ENCODE measurements around the gene WDFY4. TPM values are rescaled to one million over a fixed set of nuclear protein-coding genes. Genes with fewer than 3 reads are reported as not detected.
A peak's percentile ranks its signal among the peaks of the same experiment; 100 is the strongest.
"Not testable (repeated sequence)": the region's sequence is repeated elsewhere in the genome, so short reads cannot be mapped to it uniquely, and the experiment has no call there.

WDFY4 gene
- not detected in 2 replicates for total RNA-seq (2014; rRNA removed; shearing (Covaris generic))

- DNase-seq (ENCODE audit: low spot score): no peak
Observed at GRCh38 chr10:48684792-48685623, at the start of gene WDFY4. TSS of gene WDFY4 (plus strand) at chr10:48684873. CDS start at chr10:48709733, 24,860 bp downstream.

- no peak for DNase-seq (ENCODE audit: low spot score)
Observed at GRCh38 chr10:48634984-48635557, 49.6 kb upstream of the WDFY4 start.

- no peak for DNase-seq (ENCODE audit: low spot score)
Observed at GRCh38 chr10:48636231-48636630, 48.4 kb upstream of the WDFY4 start.

GRCh38 chr10:48636901-48637300 lies 47.8 kb upstream of the WDFY4 start:
- DNase-seq (ENCODE audit: low spot score): no peak

- DNase-seq (ENCODE audit: low spot score): no peak
Observed at GRCh38 chr10:48638158-48638557, 46.5 kb upstream of the WDFY4 start.

GRCh38 chr10:48638739-48639527 lies 45.7 kb upstream of the WDFY4 start:
- DNase-seq (ENCODE audit: low spot score): no peak

GRCh38 chr10:48639632-48640031 lies 45.0 kb upstream of the WDFY4 start:
- no peak for DNase-seq (ENCODE audit: low spot score)

- no peak for DNase-seq (ENCODE audit: low spot score)
Observed at GRCh38 chr10:48640326-48640725, 44.3 kb upstream of the WDFY4 start.

GRCh38 chr10:48641099-48641690 lies 43.5 kb upstream of the WDFY4 start:
- DNase-seq (ENCODE audit: low spot score): not testable (repeated sequence)

GRCh38 chr10:48645600-48645999 lies 39.1 kb upstream of the WDFY4 start:
- DNase-seq (ENCODE audit: low spot score): no peak

GRCh38 chr10:48647073-48647472 lies 37.6 kb upstream of the WDFY4 start:
- DNase-seq (ENCODE audit: low spot score): not testable (repeated sequence)

- DNase-seq (ENCODE audit: low spot score): no peak
Observed at GRCh38 chr10:48648172-48648942, 36.3 kb upstream of the WDFY4 start.

GRCh38 chr10:48649349-48649944 lies 35.2 kb upstream of the WDFY4 start:
- no peak for DNase-seq (ENCODE audit: low spot score)

- DNase-seq (ENCODE audit: low spot score): no peak
Observed at GRCh38 chr10:48651293-48651692, 33.4 kb upstream of the WDFY4 start.

- DNase-seq (ENCODE audit: low spot score): no peak
Observed at GRCh38 chr10:48651839-48652238, 32.8 kb upstream of the WDFY4 start.

- DNase-seq (ENCODE audit: low spot score): no peak
Observed at GRCh38 chr10:48652344-48652743, 32.3 kb upstream of the WDFY4 start.

- no peak for DNase-seq (ENCODE audit: low spot score)
Observed at GRCh38 chr10:48653347-48653746, 31.3 kb upstream of the WDFY4 start.

GRCh38 chr10:48653944-48654698 lies 30.6 kb upstream of the WDFY4 start:
- DNase-seq (ENCODE audit: low spot score): no peak

- DNase-seq (ENCODE audit: low spot score): peak; percentile 76
Observed at GRCh38 chr10:48655411-48656240, 29.0 kb upstream of the WDFY4 start.

Measured in A172 (cell line).